Measurements from ENCODE around the gene PTH1R. TPM values are rescaled to one million over a fixed set of nuclear protein-coding genes. Genes with fewer than 3 reads are reported as not detected.

PTH1R gene
- total RNA-seq, 1 experiment from 2014 or later = 0.32 TPM

GRCh38 chr3:46918202-46918601 lies 40.7 kb downstream of the PTH1R start (continued):
- TF ChIP-seq ZNF274 (IDR thresholded peaks at IDR 0.05; ENCODE audit: low read depth, low read length) (no peak), CBX3 (IDR thresholded peaks at IDR 0.05; ENCODE audit: low read depth) (no peak), JUND (IDR thresholded peaks at IDR 0.05) (no peak)

GRCh38 chr3:46918634-46919033 lies 41.1 kb downstream of the PTH1R start:
- H3K4me3 ChIP-seq (replicated peaks in 1 of 2; ENCODE audit: low read depth in 1 of 2, low read length in 2 of 2) = no peak overlapping the region
- BruUV-seq (replicated peaks) = no TSS peak
- ATAC-seq (no peak), DNase-seq (ENCODE audit: low read depth, low spot score) (no peak)
- ChIA-PET POLR2A (no interaction called here), CTCF (interaction anchor here (1.5 kb wide), 1 partner anchor 9 kb away, joined by 4 read pairs; no protein-coding TSS in a partner anchor), RAD21 (ENCODE audit: low non-redundant PET in 1 of 2, low total read pairs in 2 of 2, uncharacterized antibody in 2 of 2, unreplicated experiment in 2 of 2) (no interaction called here)
- H4K20me1 ChIP-seq (ENCODE audit: insufficient read depth) = no peaks in the 10 kb centered on the region
- H3K27ac ChIP-seq (ENCODE audit: low read depth, low read length) = no peak overlapping the region
- TF ChIP-seq ELF1 (IDR thresholded peaks at IDR 0.05; ENCODE audit: borderline replicate concordance, low read depth) (no peak), CBX3 (IDR thresholded peaks at IDR 0.05; ENCODE audit: low read depth) (no peak), CTCF (IDR thresholded peaks at IDR 0.05 in 2 of 3, conservative IDR thresholded peaks at IDR 0.05 in 1 of 3; ENCODE audit: borderline replicate concordance in 1 of 3, insufficient read depth in 1 of 3, low read depth in 2 of 3, low read length in 2 of 3) (no peak), CEBPB (IDR thresholded peaks at IDR 0.05; ENCODE audit: low read depth) (no peak), FOSL1 (IDR thresholded peaks at IDR 0.05; ENCODE audit: low read depth) (no peak), MAX (IDR thresholded peaks at IDR 0.05) (no peak), ZNF274 (IDR thresholded peaks at IDR 0.05; ENCODE audit: low read depth, low read length) (no peak), ZBTB33 (IDR thresholded peaks at IDR 0.05; ENCODE audit: extremely low read depth, insufficient replicate concordance, low read length) (no peak), RAD21 (IDR thresholded peaks at IDR 0.05; ENCODE audit: low read depth) (no peak), POLR2A (IDR thresholded peaks at IDR 0.05; ENCODE audit: borderline replicate concordance, extremely low read depth, insufficient read depth, insufficient read length) (no peak), EZH2 (IDR thresholded peaks at IDR 0.05) (no peak), EZH2phosphoT487 (IDR thresholded peaks at IDR 0.05; ENCODE audit: borderline replicate concordance) (no peak), SRF (IDR thresholded peaks at IDR 0.05; ENCODE audit: low read depth) (no peak), ZFX (IDR thresholded peaks at IDR 0.05) (no peak)
- no peaks in the 10 kb centered on the region for H3K9me3 ChIP-seq (ENCODE audit: control insufficient read depth in 1 of 2, insufficient read depth in 1 of 2, low read depth in 1 of 2, low read length in 2 of 2)
- peaks cover 3 to 6% of the 10 kb centered on the region in 2 experiments; a peak in 2 of 4 replicates for H3K4me1 ChIP-seq (ENCODE audit: control insufficient read depth in 1 of 2, insufficient read depth in 2 of 2, low read length in 2 of 2)
- peaks cover 9% of the 10 kb centered on the region; the same call in 1 of the 2 replicates for H3K79me2 ChIP-seq (ENCODE audit: insufficient read depth, low read length)
- no peak overlapping the region for H3K9ac ChIP-seq (ENCODE audit: low read length)
- H3K36me3 ChIP-seq (ENCODE audit: control insufficient read depth in 1 of 2, insufficient read depth in 2 of 2, low read length in 2 of 2) = peaks cover 24 to 59% of the 10 kb centered on the region in 2 experiments
- H2AFZ ChIP-seq (ENCODE audit: low read depth, low read length, poor library complexity, severe bottlenecking) = no peak overlapping the region
- intact Hi-C loops (cut with micrococcal nuclease) = no loop called here
- no peak overlapping the region for H3K4me2 ChIP-seq (ENCODE audit: low read length)
- H3K9me2 ChIP-seq (ENCODE audit: insufficient read depth) = no peaks in the 10 kb centered on the region
- no peaks in the 10 kb centered on the region for H3K27me3 ChIP-seq (ENCODE audit: insufficient read depth, low read length)

Measured in HCT116 (cell line).